GM12878 (cell line): ENCODE results near the gene UBE2O. TPM values are rescaled to one million over a fixed set of nuclear protein-coding genes. Genes with fewer than 3 reads are reported as not detected.

Experiments used
- BACH1 ChIP-seq: fragments of 450-650 bp; IDR thresholded peaks from 2 replicates; pipeline ENCODE4 v1.6.1; 2017; ENCODE audit warnings: mild to moderate bottlenecking, borderline replicate concordance
- CBX5 ChIP-seq: sonication (generic); IDR thresholded peaks from 2 replicates; pipeline ENCODE4 v1.6.1; 2016; ENCODE audit warnings: low read depth, moderate library complexity, mild to moderate bottlenecking, inconsistent platforms
- EZH2 ChIP-seq: IDR thresholded peaks from 2 replicates; pipeline ENCODE4 v1.6.1; 2012; ENCODE audit warnings: low read depth, mild to moderate bottlenecking, control low read depth, inconsistent platforms, low read length, borderline replicate concordance; ENCODE audit not compliant: control insufficient read depth
- KAT2A ChIP-seq: conservative IDR thresholded peaks from 2 replicates; pipeline ENCODE4 v1.6.1; 2011; ENCODE audit warnings: low read depth, low read length; ENCODE audit not compliant: control insufficient read depth
- MYB ChIP-seq: fragments of 150-350 bp; IDR thresholded peaks from 2 replicates; pipeline ENCODE4 v1.6.1; 2014; ENCODE audit warnings: mild to moderate bottlenecking, low read depth, low read length, borderline replicate concordance
- NRF1 ChIP-seq: conservative IDR thresholded peaks from 2 replicates; pipeline ENCODE4 v1.6.1; 2011; ENCODE audit warnings: mild to moderate bottlenecking, low read depth, low read length, improper control_type of control experiment
- PAX5 ChIP-seq: IDR thresholded peaks from 2 replicates; pipeline ENCODE4 v1.6.1; 2011; ENCODE audit warnings: low read depth, low read length, borderline replicate concordance
- PKNOX1 ChIP-seq: fragments of 450-650 bp; IDR thresholded peaks from 2 replicates; pipeline ENCODE4 v1.6.1; 2016; ENCODE audit warnings: mild to moderate bottlenecking
- RCOR1 ChIP-seq: conservative IDR thresholded peaks from 2 replicates; pipeline ENCODE4 v1.6.1; 2012; ENCODE audit warnings: low read depth, low read length, improper control_type of control experiment
- STAT1 ChIP-seq: fragments of 450-650 bp; conservative IDR thresholded peaks from 2 replicates; pipeline ENCODE4 v1.6.1; 2014; ENCODE audit warnings: antibody characterized with exemption, mild to moderate bottlenecking
- ZBTB4 ChIP-seq: fragments of 450-650 bp; formaldehyde crosslinking; IDR thresholded peaks from 2 replicates; pipeline ENCODE4 v1.4.0; 2022; ENCODE audit warnings: mild to moderate bottlenecking, moderate library complexity
- ZNF24 ChIP-seq: fragments of 450-650 bp; IDR thresholded peaks from 2 replicates; pipeline ENCODE4 v1.6.1; 2017; ENCODE audit warnings: antibody characterized with exemption, mild to moderate bottlenecking
- ZNF622 ChIP-seq: fragments of 450-650 bp; IDR thresholded peaks from 2 replicates; pipeline ENCODE4 v1.6.1; 2017; ENCODE audit warnings: mild to moderate bottlenecking, inconsistent platforms
- ZSCAN29 ChIP-seq: fragments of 450-650 bp; IDR thresholded peaks from 2 replicates; pipeline ENCODE4 v1.6.1; 2017; ENCODE audit warnings: mild to moderate bottlenecking, moderate library complexity
- polyA plus RNA-seq, 11 experiments: library from polyadenylated mRNA; depleted of rRNA in 4 of 11; unstranded in 6 of 11; stranded (reverse) in 5 of 11; fragments of >200 nt; fragmentation: Nextera tagmentation in 4 of 11; fragmentation: Illumina TruSeq in 1 of 11; extraction: Ambion mirVana in 4 of 11; extraction: Trizol in 1 of 11; gene quantifications; 1 replicate in 1 of 11; 2 replicates in 10 of 11; pipeline versions ENCODE4 v1.2.1 to v1.2.3, GENCODE V29; 2011 to 2016; ENCODE audit warnings: inconsistent platforms in 2 of 11, missing spikeins in 2 of 11, low read depth in 1 of 11
- total RNA-seq, 4 experiments: library from RNA; depleted of rRNA in 3 of 4; stranded (reverse); fragments of >200 nt in 3 of 4; fragmentation: Illumina TruSeq in 1 of 4; extraction: Trizol in 1 of 4; gene quantifications; 2 replicates each; pipeline versions ENCODE4 v1.2.1 to v1.2.3, GENCODE V29; 2013 to 2021

The UBE2O gene
- total and polyA plus RNA-seq, 10 of the 15 experiments (the other 5 are each of a cell fraction or from before 2014, with no cell fraction given), result 2.1 to 39.0 (median 14.1) TPM

GRCh38 chr17:76404976-76405563, 47.9 kb downstream of the UBE2O start (continued):
- TF ChIP-seq MYB, result no peak
- no peak for TF ChIP-seq ZBTB4
- TF ChIP-seq EZH2, result no peak
- TF ChIP-seq RCOR1, result no peak
- TF ChIP-seq STAT1, result no peak
- no peak for TF ChIP-seq CBX5
- no peak for TF ChIP-seq ZSCAN29
- no peak for TF ChIP-seq NRF1
- TF ChIP-seq KAT2A, result no peak
- no peak for TF ChIP-seq PAX5
- no peak for TF ChIP-seq BACH1
- no peak for TF ChIP-seq PKNOX1
- TF ChIP-seq ZNF24, result no peak
- no peak for TF ChIP-seq ZNF622
